HG03025 (cell line): ENCODE results near the gene LYRM2.

Experiments
- ATAC-seq: cut with Tn5 transposase; IDR thresholded peaks from one replicate; pipeline ENCODE4 v1.9.1; 2021; ENCODE audit warnings: mild to moderate bottlenecking, moderate library complexity; ENCODE audit not compliant: unreplicated experiment, low FRiP score

LYRM2 gene

DNA sequence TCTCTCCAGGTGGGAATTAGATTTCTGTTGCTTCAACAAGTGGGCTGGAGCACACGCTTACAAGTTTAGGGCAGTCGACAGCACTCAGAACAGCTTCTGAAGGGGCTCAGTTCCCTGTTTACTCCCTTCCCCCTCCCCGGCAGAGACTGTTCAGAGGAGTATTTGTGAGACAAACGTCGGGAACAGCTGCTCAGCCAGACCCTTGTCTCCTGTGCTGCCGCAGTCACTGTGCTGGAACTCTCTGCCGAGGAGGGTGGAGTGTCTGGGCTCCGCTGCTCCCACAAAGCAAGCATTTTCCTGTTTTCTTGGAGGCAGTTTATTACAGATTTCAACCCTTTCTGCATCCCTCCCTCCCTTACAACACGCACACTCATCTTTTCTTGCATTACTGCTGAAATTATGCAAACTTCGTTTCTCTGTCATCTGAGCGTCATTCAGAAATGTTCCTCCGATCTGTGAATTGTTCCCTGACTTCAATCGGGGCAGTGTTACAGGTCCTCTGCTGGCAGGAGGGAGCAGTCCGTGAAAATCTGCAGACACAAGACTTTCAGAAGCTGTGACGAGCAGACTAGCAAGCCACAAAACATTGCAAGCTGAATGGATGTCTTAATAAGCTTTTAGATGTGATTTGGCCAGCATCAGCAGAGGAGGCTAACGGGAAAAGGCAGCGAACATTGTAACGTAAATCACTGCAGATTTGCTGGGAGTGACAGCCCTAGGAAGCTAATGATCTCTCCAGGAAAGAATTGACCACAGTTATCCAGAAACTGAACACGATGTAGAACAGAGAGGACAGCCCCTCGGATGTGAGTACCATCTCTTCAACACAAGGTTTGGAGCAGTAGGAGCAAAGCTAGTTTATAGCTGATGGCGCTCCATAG, 76.2 kb downstream of the LYRM2 start:
- no peak for ATAC-seq

GRCh38 chr6:89559487-89559886, 79.1 kb downstream of the LYRM2 start:
- ATAC-seq = no peak

- no peak for ATAC-seq
Measured at GRCh38 chr6:89555806-89556205, 82.7 kb downstream of the LYRM2 start.

DNA sequence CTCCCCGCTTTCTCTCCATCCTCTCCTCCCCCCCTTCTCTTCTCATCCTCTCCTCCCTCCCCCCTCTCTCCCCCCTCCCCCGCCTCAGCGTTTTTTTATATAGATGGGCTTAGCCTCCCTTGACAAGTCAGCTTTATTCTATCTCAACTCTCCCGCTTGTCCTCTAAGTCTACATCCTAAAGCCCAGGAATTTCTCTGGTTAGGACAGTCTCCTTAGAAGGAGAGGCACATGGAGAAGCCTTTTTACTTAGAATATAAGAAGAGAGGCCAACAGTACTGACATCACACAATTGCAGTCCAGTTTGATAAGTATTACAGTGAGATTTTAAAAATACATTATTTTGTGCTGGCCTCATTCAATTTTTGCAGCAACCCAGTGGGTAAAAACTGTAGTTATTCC, 83.5 kb downstream of the LYRM2 start:
- ATAC-seq = no peak

DNA sequence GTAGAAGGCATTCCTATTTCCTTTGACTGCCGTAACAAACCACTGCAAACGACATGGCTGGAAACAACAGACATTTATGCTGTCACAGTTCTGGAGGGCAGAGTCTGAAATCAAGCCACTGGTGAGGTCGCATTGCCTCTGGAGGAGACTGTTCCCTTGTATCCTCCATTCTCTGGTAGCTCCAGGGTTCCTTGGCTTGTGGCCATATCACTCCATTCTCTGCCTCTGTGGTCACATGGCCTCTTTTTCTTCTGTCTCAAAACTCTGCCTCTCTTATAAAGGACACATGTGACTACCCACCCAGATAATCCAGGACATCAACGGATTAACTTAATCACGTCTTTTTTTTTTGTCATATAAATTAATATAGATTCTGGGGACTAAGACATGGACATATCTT, 84.4 kb downstream of the LYRM2 start:
- ATAC-seq = no peak

DNA sequence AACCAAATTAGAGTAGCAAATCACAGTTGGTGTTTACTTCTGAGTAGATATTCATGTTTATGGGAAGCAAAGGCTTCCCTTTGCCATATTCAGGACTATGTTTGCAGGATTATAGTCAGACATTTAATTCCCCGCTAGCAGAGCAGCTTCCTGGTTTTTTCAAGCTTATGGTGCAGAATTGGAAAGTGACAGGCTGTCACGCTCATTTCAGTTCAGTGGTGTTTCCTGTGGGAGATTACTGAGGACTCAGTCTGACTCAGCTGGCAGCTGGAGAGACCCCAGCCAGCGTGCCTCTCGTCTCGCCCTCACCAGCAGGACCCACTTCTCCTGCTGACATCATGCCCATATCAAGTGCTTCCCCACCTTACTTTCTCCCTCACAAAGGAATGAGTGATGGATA, 85.1 kb downstream of the LYRM2 start:
- ATAC-seq = no peak

DNA sequence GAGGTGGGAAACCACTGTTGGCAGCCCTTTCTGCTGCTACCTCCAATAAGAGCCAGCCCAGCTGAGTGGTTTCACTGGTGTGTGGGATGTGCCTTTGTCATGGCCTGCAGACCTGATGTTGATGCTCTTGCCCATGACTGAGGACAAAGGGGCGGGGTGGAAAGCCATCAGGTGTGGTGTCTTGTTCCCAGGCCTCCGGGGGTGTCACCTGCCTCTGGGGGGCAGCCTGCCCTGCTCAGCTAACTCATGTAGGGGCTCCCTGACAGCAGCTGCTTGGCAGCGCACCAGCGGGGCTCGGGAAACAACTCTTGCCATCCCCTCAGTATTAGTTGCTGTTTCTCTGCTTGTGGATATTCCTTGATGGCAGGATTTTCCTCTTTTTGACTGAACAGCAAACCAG, 91.3 kb downstream of the LYRM2 start:
- no peak for ATAC-seq

- ATAC-seq = no peak
Measured at GRCh38 chr6:89542866-89543265, 95.7 kb downstream of the LYRM2 start.

DNA sequence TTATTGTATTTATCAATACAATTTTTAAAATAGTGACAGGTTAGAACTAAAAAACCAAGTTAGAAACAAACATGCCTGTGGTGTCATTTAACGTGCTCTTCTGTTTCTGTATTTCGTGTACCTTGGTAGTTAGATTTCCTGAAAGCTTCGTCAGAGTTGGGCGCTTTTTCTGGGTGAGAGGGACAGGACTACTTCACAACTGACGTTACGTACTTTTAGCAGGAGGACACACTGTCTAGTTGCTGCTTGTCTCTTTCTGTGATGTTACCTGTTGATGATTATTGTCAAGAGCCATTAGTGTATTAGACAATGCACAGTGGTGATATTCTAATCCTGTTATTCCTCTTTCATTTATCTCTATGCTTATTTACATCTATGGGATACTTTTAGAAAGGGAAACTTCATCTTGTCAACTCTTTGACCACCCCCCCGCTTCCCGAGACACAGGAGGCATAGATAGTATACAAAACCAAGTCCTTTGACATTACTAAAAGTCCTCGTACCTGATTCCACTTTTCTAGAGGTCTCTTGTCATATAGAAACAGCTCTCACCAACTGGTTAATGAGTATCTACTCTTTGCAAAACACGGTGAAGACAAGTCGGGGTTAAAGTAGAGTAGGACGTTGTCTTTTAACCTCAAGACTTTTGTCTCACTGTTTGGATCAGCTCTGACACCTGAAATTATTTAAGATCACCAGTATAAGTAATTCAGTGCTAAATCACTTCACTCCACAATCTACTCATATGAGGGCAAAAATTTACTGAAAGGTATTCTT, 96.3 kb downstream of the LYRM2 start:
- no peak for ATAC-seq

DNA sequence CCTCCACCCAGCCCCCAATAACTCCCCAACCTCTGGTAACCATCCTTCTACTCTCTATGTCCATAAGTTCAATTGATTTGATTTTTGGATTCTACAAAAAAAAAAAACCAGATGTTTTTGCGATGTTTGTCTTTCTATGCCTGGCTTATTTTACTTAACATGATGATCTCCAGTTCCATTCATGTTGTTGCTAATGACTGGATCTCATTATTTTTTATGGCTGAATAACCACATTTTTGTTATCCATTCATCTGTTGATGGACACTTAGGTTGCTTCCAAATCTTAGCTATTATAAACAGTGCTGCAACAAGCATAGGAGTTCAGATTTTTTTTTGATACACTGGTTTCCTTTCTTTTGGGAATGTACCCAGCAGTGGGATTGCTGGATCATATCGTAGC, 98.8 kb downstream of the LYRM2 start:
- no peak for ATAC-seq

DNA sequence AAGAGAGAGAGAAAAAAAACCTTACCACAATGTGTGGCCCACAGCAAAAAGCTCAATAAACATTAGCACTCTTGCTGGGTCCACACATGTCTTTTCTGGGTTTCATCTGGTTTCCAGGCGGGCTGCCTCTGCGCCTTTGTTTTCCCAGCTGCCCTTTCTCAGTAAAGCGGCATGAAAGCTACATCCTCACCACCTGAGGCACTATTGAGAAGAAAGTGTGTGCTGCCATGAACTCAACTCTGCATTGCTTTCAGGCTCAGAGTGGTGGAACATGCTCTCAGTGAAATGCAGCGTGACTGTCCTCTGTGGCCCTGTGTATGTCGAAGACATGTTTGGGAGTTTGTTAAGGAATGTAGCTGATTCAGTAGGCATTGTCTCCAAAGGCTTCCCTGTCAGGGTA, 102.3 kb downstream of the LYRM2 start:
- ATAC-seq = no peak

GRCh38 chr6:89530982-89531381, 107.6 kb downstream of the LYRM2 start:
- no peak for ATAC-seq

- no peak for ATAC-seq
Measured at GRCh38 chr6:89528866-89529265, 109.7 kb downstream of the LYRM2 start.

- no peak for ATAC-seq
Measured at GRCh38 chr6:89527634-89528033, 110.9 kb downstream of the LYRM2 start.

GRCh38 chr6:89526563-89526869, 112.0 kb downstream of the LYRM2 start:
- ATAC-seq = no peak

GRCh38 chr6:89525786-89526562, 112.6 kb downstream of the LYRM2 start:
- ATAC-seq = no peak

- ATAC-seq = no peak
Measured at GRCh38 chr6:89522778-89523177, 115.8 kb downstream of the LYRM2 start.

DNA sequence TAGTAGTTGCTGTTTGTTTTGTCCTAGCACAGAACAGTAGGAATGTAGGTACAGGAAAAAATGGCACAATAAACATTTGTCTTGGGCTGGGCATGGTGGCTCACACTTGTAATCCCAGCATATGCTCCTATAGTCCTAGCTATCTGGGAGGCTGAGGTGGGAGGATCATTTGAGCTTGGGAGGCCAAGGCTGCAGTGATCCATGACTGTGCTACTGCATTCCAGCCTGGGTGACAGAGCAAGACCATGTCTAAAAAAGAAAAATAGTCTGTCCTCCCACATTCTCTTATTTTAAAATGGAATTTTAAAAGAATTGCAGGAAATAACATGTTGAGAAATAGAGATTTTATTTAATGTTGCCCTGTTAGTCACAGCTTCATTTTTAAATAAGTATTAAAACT, 117.8 kb downstream of the LYRM2 start:
- ATAC-seq = no peak

DNA sequence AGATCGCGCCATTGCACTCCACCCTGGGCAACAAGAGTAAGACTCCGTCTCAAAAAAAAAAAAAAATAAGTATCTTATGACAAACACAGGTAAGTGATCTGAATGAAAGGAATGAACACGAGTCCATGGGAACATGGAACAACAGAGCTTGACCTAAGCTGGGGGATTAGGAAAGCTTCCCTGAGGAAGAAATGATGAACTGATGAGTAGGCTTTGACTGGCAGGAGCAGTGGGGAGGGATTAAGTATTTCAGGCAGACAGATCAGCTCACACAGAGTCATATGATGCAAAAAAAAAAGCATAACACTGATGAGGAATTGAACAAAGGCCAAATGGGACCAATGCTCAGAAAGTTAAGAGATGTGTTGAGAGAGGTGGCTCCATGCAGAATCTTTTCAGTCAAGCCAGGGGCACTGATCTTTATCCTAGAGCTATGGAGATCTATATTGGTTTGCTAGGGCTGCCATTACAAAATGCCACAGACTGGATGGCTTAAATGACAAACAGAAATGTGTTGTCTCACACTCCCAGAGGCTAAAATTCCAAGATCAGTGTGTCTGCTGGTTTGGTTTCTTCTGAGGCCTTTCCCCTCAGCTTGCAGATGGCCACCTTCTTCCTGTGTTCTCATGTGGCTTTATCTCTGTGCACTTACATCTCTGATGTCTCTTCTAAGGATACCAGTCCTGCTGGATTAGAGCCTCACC, 120.0 kb downstream of the LYRM2 start:
- no peak for ATAC-seq
